A673 (cell line): Measurements from ENCODE around the gene SPG11.

Source experiments
- CTCF ChIP-seq: fragments of 300-800, 200-600 bp; sonication (generic); conservative IDR thresholded peaks from 2 replicates; pipeline ENCODE4 v1.5.1; 2017; ENCODE audit warnings: low read depth, mild to moderate bottlenecking, antibody characterized with exemption, low read length, moderate library complexity, mixed read lengths
- EZH2 ChIP-seq: fragments of 200-600 bp; sonication (generic); IDR thresholded peaks from 2 replicates; pipeline ENCODE4 v1.6.1; 2017; ENCODE audit warnings: borderline replicate concordance, low read depth, mild to moderate bottlenecking, mixed read lengths, antibody characterized with exemption, low read length; ENCODE audit not compliant: poor library complexity, severe bottlenecking

DNA sequence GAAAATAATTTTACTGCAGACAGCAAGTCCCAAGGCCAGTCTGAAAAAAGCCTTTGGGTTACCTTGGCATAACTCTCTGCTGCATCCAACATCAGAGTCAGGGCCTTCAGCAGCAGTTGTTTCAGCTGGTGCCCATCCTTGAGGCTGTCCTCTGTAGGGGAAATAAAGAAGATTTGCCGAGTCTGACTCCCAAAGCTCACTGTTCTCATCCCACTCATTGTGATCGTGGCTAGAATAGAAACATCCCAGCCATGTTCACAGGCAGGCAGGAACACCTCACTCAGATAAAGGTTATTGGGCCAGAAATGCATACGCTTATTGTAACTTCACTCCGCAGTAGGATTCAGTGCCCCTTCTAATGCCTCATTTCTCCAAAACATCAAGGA, 97.3 kb downstream of the SPG11 start:
- TF ChIP-seq CTCF (no peak), EZH2 (no peak)
